ENCODE results near the gene ATP1B2. TPM values are rescaled to one million over a fixed set of nuclear protein-coding genes. Genes with fewer than 3 reads are reported as not detected.

Gene ATP1B2
- polyA plus RNA-seq, 1 of the 3 experiments (the other 2 are of a cell fraction), result 0.05 TPM

GRCh38 chr17:7668482-7668881 is 17.8 kb downstream of the ATP1B2 start (continued):
- TF ChIP-seq RXRA (IDR thresholded peaks at IDR 0.05; ENCODE audit: borderline replicate concordance, low read depth) (no peak), NFIC (IDR thresholded peaks at IDR 0.05; ENCODE audit: borderline replicate concordance) (no peak), IRF3 (IDR thresholded peaks at IDR 0.05; ENCODE audit: low read depth, low read length) (no peak)

- H3K9me3 ChIP-seq, result no peaks in the 10 kb centered on the region
- ChIA-PET CTCF (interaction anchor here (0.8 to 6.6 kb wide), 11 partner anchors 11 to 83 kb away, joined by 3 to 47 read pairs (median 5); partner anchors contain the start of genes ATP1B2, DNAH2, FXR2 and SAT2), POLR2A (interaction anchor here (0.8 kb wide), 1 partner anchor 13 kb away, joined by 5 read pairs; no protein-coding TSS in a partner anchor)
- no peak overlapping the region for H3K9ac ChIP-seq
- no peaks in the 10 kb centered on the region for H3K9me2 ChIP-seq
- H3K36me3 ChIP-seq (replicated peaks in 1 of 2; ENCODE audit: control insufficient read depth in 1 of 2, insufficient read depth in 2 of 2, low read length in 1 of 2), result peaks cover 50% of the 10 kb centered on the region in 2 experiments
- peaks cover 20% of the 10 kb centered on the region; the same call in 1 of the 2 replicates for H3K79me2 ChIP-seq (ENCODE audit: insufficient read depth)
- WGBS (ENCODE audit: low lambda C conversion rate), result 98% methylated on average over 2 of the region's 2 CpGs
- no peaks in the 10 kb centered on the region; the same call in 1 of the 2 replicates for H4K20me1 ChIP-seq (ENCODE audit: insufficient read depth)
- no peak overlapping the region; a peak in 1 of 4 replicates for H3K4me3 ChIP-seq (ENCODE audit: low read depth in 2 of 2, low read length in 1 of 2)
- DNase-seq, result no peak
- TF ChIP-seq NRF1 (IDR thresholded peaks at IDR 0.05; ENCODE audit: low read depth, low read length) (no peak), CTCF (IDR thresholded peaks at IDR 0.05) (peak; percentile 56), RAD21 (IDR thresholded peaks at IDR 0.05; ENCODE audit: low read length) (peak; percentile 29; the same call in 1 of the 2 replicates)
- no peaks in the 10 kb centered on the region for H3K4me1 ChIP-seq (ENCODE audit: control insufficient read depth in 1 of 2, insufficient read depth in 2 of 2, low read depth in 1 of 2, low read length in 1 of 2)
- no peaks in the 10 kb centered on the region for H3K27me3 ChIP-seq (ENCODE audit: insufficient read depth)
- H2AFZ ChIP-seq (ENCODE audit: low read depth), result no peak overlapping the region
- no peaks in the 10 kb centered on the region for H3F3A ChIP-seq (replicated peaks; ENCODE audit: insufficient read depth)
- H3K4me2 ChIP-seq, result no peak overlapping the region
- H3K27ac ChIP-seq (ENCODE audit: low read depth in 2 of 2, low read length in 1 of 2), result no peak overlapping the region
Observed at GRCh38 chr17:7673239-7673638, 22.5 kb downstream of the ATP1B2 start.

GRCh38 chr17:7674934-7675333 is 24.2 kb downstream of the ATP1B2 start:
- DNase-seq, result no peak
- 91% methylated on average over 14 of the region's 14 CpGs for WGBS (ENCODE audit: low lambda C conversion rate)

More at GRCh38 chr17:7674934-7675333, 24.2 kb downstream of the ATP1B2 start:
- H3K27me3 ChIP-seq (ENCODE audit: insufficient read depth), result no peaks in the 10 kb centered on the region
- TF ChIP-seq RAD21 (IDR thresholded peaks at IDR 0.05; ENCODE audit: low read length) (no peak), FOXM1 (IDR thresholded peaks at IDR 0.05; ENCODE audit: low read depth) (no peak), POLR2AphosphoS5 (IDR thresholded peaks at IDR 0.05; ENCODE audit: low read depth, low read length) (no peak), ZBTB33 (IDR thresholded peaks at IDR 0.05; ENCODE audit: borderline replicate concordance, low read depth) (no peak), TAF1 (IDR thresholded peaks at IDR 0.05; ENCODE audit: borderline replicate concordance, low read depth, low read length) (no peak), USF1 (IDR thresholded peaks at IDR 0.05; ENCODE audit: borderline replicate concordance, low read depth) (no peak)
- CTCF ChIA-PET, result interaction anchor here (1.0 to 6.6 kb wide), 4 partner anchors 11 to 401 kb away, joined by 3 to 47 read pairs (median 8); partner anchors contain the start of genes TP53 and WRAP53
- no peak overlapping the region for H3K4me3 ChIP-seq (ENCODE audit: low read depth in 2 of 2, low read length in 1 of 2)
- H3K36me3 ChIP-seq (replicated peaks in 1 of 2; ENCODE audit: control insufficient read depth in 1 of 2, insufficient read depth in 2 of 2, low read length in 1 of 2), result peaks cover 38 to 45% of the 10 kb centered on the region in 2 experiments
- H3K9me3 ChIP-seq, result no peaks in the 10 kb centered on the region
- H3K4me1 ChIP-seq (ENCODE audit: control insufficient read depth in 1 of 2, insufficient read depth in 2 of 2, low read depth in 1 of 2, low read length in 1 of 2), result no peaks in the 10 kb centered on the region
- H3F3A ChIP-seq (replicated peaks; ENCODE audit: insufficient read depth), result no peaks in the 10 kb centered on the region
- no peaks in the 10 kb centered on the region for H3K9me2 ChIP-seq
- H2AFZ ChIP-seq (ENCODE audit: low read depth), result no peak overlapping the region
- peaks cover 29% of the 10 kb centered on the region for H3K79me2 ChIP-seq (ENCODE audit: insufficient read depth)
- H3K4me2 ChIP-seq, result no peak overlapping the region
- H3K9ac ChIP-seq, result no peak overlapping the region
- POLR2A ChIA-PET, result interaction anchor here (0.8 kb wide), 1 partner anchor 10 kb away, joined by 3 read pairs; no protein-coding TSS in a partner anchor
- H4K20me1 ChIP-seq (ENCODE audit: insufficient read depth), result no peaks in the 10 kb centered on the region; the same call in 1 of the 2 replicates
- no peak overlapping the region for H3K27ac ChIP-seq (ENCODE audit: low read depth in 2 of 2, low read length in 1 of 2)
